ENCODE results near the gene TMPRSS3. TPM values are rescaled to one million over a fixed set of nuclear protein-coding genes. Genes with fewer than 3 reads are reported as not detected.
A peak's percentile ranks its signal among the peaks of the same experiment; 100 is the strongest.

Gene TMPRSS3
- total and polyA plus RNA-seq, 9 of the 15 experiments (the other 6 are each of a cell fraction or from before 2014, with no cell fraction given): 0.07 TPM; not detected in 8

DNA sequence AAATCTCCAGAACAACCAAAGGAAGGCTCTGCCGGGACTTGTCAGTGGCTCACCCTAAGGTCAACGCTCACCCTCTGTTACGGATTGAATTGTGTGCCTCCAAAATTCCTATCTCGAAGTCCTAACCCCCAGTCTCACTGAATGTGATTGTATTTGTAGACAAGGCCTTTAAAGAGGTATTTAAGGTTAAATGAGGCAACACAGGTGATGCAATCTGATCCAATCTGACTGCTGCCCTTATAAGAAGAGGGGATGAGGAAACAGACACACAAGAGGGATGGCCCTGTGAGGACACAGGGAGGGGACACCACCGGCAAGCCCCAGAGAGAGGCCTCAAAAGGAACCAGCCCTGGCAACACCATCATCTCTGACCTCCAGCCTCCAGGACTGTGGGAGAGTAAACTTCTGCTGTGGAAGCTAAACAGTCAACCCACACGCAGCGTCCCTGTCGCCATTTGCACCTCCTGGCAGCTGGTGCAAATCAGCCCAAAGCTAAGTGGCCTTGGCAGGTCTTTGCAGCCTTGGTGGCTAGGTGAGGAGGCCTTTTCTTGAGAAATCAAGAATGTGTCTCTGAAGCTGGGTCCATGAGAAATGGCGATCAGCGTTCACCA, 32.1 kb upstream of the TMPRSS3 start (continued):
- TF ChIP-seq USF2 (CRISPR knock-in tag; IDR thresholded peaks at IDR 0.05): no peak
- TF ChIP-seq ZFP1 (CRISPR knock-in tag; IDR thresholded peaks at IDR 0.05): no peak
- TF ChIP-seq TRIM24 (IDR thresholded peaks at IDR 0.05): peak; percentile 23 to 27; a peak in 2 of 4 replicates
- peak; percentile 67 for TF ChIP-seq CEBPG (CRISPR knock-in tag; IDR thresholded peaks at IDR 0.05)
- peak; percentile 84 to 94 for TF ChIP-seq CEBPG (tag; conservative IDR thresholded peaks at IDR 0.05 in 1 of 2, IDR thresholded peaks at IDR 0.05 in 1 of 2)
- no peak for TF ChIP-seq HIVEP1 (CRISPR knock-in tag; IDR thresholded peaks at IDR 0.05)

- intact Hi-C loops (cut with micrococcal nuclease): no loop called here
- no peak overlapping the region for H2AFZ ChIP-seq (ENCODE audit: low read depth, low read length)
- no peak for TF ChIP-seq TCF7L2 (IDR thresholded peaks at IDR 0.05; ENCODE audit: low read depth, low read length)
- TF ChIP-seq ELF2 (CRISPR knock-in tag; IDR thresholded peaks at IDR 0.05): no peak
- TF ChIP-seq TARDBP (IDR thresholded peaks at IDR 0.05): no peak
- TF ChIP-seq RBM17 (IDR thresholded peaks at IDR 0.05; ENCODE audit: borderline replicate concordance, low read depth, low read length): no peak
- TF ChIP-seq CCNT2 (IDR thresholded peaks at IDR 0.05; ENCODE audit: borderline replicate concordance, extremely low read depth, insufficient read length, low read depth, low read length): no peak
- no peak for TF ChIP-seq ZNF561 (CRISPR knock-in tag; conservative IDR thresholded peaks at IDR 0.05)
- no peak for TF ChIP-seq ZNF146 (CRISPR knock-in tag; IDR thresholded peaks at IDR 0.05; ENCODE audit: unreplicated experiment)
- TF ChIP-seq CREM (IDR thresholded peaks at IDR 0.05; ENCODE audit: low read depth): no peak
- no peak for TF ChIP-seq TAF1 (IDR thresholded peaks at IDR 0.05; ENCODE audit: control insufficient read depth, extremely low read depth, insufficient read depth, low read length, severe bottlenecking)
- no peak overlapping the region for H3K27ac ChIP-seq (ENCODE audit: extremely low read depth, low read depth, low read length)
- peaks cover 0 to 17% of the 10 kb centered on the region in 2 experiments; a peak in 2 of 5 replicates for H3K4me1 ChIP-seq (replicated peaks in 1 of 2; ENCODE audit: control insufficient read depth in 2 of 2, insufficient read depth in 2 of 2, low read length in 2 of 2)
- H3K9ac ChIP-seq (ENCODE audit: insufficient read depth in 1 of 2, low read depth in 2 of 2, low read length in 2 of 2): no peak overlapping the region
- WGBS (ENCODE audit: insufficient coverage, low coverage, missing lambda C conversion rate): 22% methylated on average over 10 of the region's 10 CpGs
- H3K79me2 ChIP-seq (ENCODE audit: control insufficient read depth, insufficient read depth, low read length): no peaks in the 10 kb centered on the region
- no peaks in the 10 kb centered on the region for H3K36me3 ChIP-seq (ENCODE audit: control insufficient read depth, insufficient read depth, low read length)
- POLR2A ChIA-PET: interaction anchor here (1.0 kb wide), 1 partner anchor 14 kb away, joined by 6 read pairs; no protein-coding TSS in a partner anchor
- H4K20me1 ChIP-seq (replicated peaks; ENCODE audit: control insufficient read depth, insufficient read depth, low read length): peaks cover 3% of the 10 kb centered on the region
- H3K4me2 ChIP-seq (ENCODE audit: insufficient read depth, low read length): no peak overlapping the region
- CTCF ChIA-PET (ENCODE audit: low intra/inter-chr PET ratio): no interaction called here
- ATAC-seq: no peak
- H3K9me3 ChIP-seq (replicated peaks; ENCODE audit: control insufficient read depth, insufficient read depth, low read depth, low read length): no peaks in the 10 kb centered on the region
- DNase-seq (ENCODE audit: extremely low read depth in 1 of 4, low spot score in 3 of 4): no peak
- FAIRE-seq: no peak
- no peaks in the 10 kb centered on the region for H3K9me1 ChIP-seq (ENCODE audit: control insufficient read depth, insufficient read depth, low read length)
- no TSS peak for BruUV-seq (replicated peaks)
- in situ Hi-C loops (cut with MboI): no loop called here
- no peak overlapping the region for H3K4me3 ChIP-seq
- H3K27me3 ChIP-seq (ENCODE audit: control insufficient read depth in 2 of 2, insufficient read depth in 2 of 2, low read length in 2 of 2): peaks cover 3 to 19% of the 10 kb centered on the region in 2 experiments; a peak in 2 of 5 replicates
These were observed 31.1 kb upstream of the TMPRSS3 start for GRCh38 chr21:42426876-42427480.
